SK-N-SH treated with all-trans-retinoic acid at 6 μM for 48 hours (cell line): ENCODE data around the gene SQSTM1.

ENCODE experiments used
- ATAC-seq: fragments of 200-7000 bp; cut with Tn5 transposase; 3 replicates; pipeline ENCODE4 v1.9.1; 2020; ENCODE audit warnings: mild to moderate bottlenecking, moderate library complexity
- BACH2 ChIP-seq: fragments of 250-450 bp; sonication (Bioruptor Pico); IDR thresholded peaks from 2 replicates; pipeline ENCODE4 v1.9.0; 2021; ENCODE audit warnings: mild to moderate bottlenecking, borderline replicate concordance
- CSDC2 ChIP-seq: fragments of 250-450 bp; sonication (Bioruptor Pico); IDR thresholded peaks from 2 replicates; pipeline ENCODE4 v1.5.0; 2020; ENCODE audit warnings: mild to moderate bottlenecking, moderate library complexity
- ESRRG ChIP-seq: fragments of 250-450 bp; sonication (Bioruptor Pico); IDR thresholded peaks from 2 replicates; pipeline ENCODE4 v1.6.1; 2021; ENCODE audit warnings: mild to moderate bottlenecking
- GLIS3 ChIP-seq: fragments of 250-450 bp; sonication (Bioruptor Pico); IDR thresholded peaks from 2 replicates; pipeline ENCODE4 v1.5.0; 2020; ENCODE audit warnings: mild to moderate bottlenecking, moderate library complexity
- ISL1 ChIP-seq: fragments of 250-450 bp; sonication (Bioruptor Pico); IDR thresholded peaks from 2 replicates; pipeline ENCODE4 v2.1.2; 2022; ENCODE audit warnings: mild to moderate bottlenecking, moderate library complexity
- OSR1 ChIP-seq: fragments of 250-450 bp; sonication (Bioruptor Pico); IDR thresholded peaks from 2 replicates; pipeline ENCODE4 v1.8.0; 2022; ENCODE audit warnings: moderate library complexity, mild to moderate bottlenecking, inconsistent platforms
- PPARA ChIP-seq: fragments of 250-450 bp; sonication (Bioruptor Pico); IDR thresholded peaks from 2 replicates; pipeline ENCODE4 v1.5.0; 2020; ENCODE audit warnings: mild to moderate bottlenecking, borderline replicate concordance
- RARB ChIP-seq: fragments of 250-450 bp; sonication (Bioruptor Pico); IDR thresholded peaks from 2 replicates; pipeline ENCODE4 v1.8.0; 2021; ENCODE audit warnings: mild to moderate bottlenecking, moderate library complexity
- SNAI2 ChIP-seq: fragments of 250-450 bp; sonication (Bioruptor Pico); IDR thresholded peaks from 2 replicates; pipeline ENCODE4 v1.5.0; 2020; ENCODE audit warnings: mild to moderate bottlenecking, moderate library complexity
- TCF4 ChIP-seq: fragments of 250-450 bp; sonication (Bioruptor Pico); IDR thresholded peaks from 2 replicates; pipeline ENCODE4 v1.8.0; 2021; ENCODE audit warnings: mild to moderate bottlenecking, moderate library complexity, borderline replicate concordance
- TOX ChIP-seq: fragments of 250-450 bp; sonication (Bioruptor Pico); IDR thresholded peaks from 2 replicates; pipeline ENCODE4 v1.8.0; 2021; ENCODE audit warnings: mild to moderate bottlenecking, moderate library complexity, borderline replicate concordance
- ZC3H10 ChIP-seq: fragments of 250-450 bp; sonication (Bioruptor Pico); IDR thresholded peaks from 2 replicates; pipeline ENCODE4 v1.5.1; 2021; ENCODE audit warnings: mild to moderate bottlenecking, moderate library complexity
- ZFP3 ChIP-seq: fragments of 250-450 bp; sonication (Bioruptor Pico); IDR thresholded peaks from 2 replicates; pipeline ENCODE4 v1.5.0; 2020; ENCODE audit warnings: mild to moderate bottlenecking, moderate library complexity
- ZFP30 ChIP-seq: fragments of 450-650 bp; formaldehyde crosslinking; IDR thresholded peaks from 2 replicates; pipeline ENCODE4 v1.5.0; 2022; ENCODE audit warnings: mild to moderate bottlenecking, moderate library complexity
- ZNF565 ChIP-seq: fragments of 450-650 bp; formaldehyde crosslinking; conservative IDR thresholded peaks from 2 replicates; pipeline ENCODE4 v1.5.0; 2020; ENCODE audit warnings: low read depth, mild to moderate bottlenecking, moderate library complexity
- ZNF70 ChIP-seq: fragments of 450-650 bp; formaldehyde crosslinking; IDR thresholded peaks from 2 replicates; pipeline ENCODE4 v1.5.0; 2020; ENCODE audit warnings: mild to moderate bottlenecking, moderate library complexity
- ZNF8 ChIP-seq: fragments of 450-650 bp; formaldehyde crosslinking; IDR thresholded peaks from 2 replicates; pipeline ENCODE4 v1.5.0; 2020; ENCODE audit warnings: mild to moderate bottlenecking, moderate library complexity
- TF ChIP-seq, protein P1 (sequence below): fragments of 250-450 bp; sonication (Bioruptor Pico); IDR thresholded peaks from 2 replicates; pipeline ENCODE4 v1.5.0; 2020; ENCODE audit warnings: mild to moderate bottlenecking, moderate library complexity
- TF ChIP-seq, protein P2 (sequence below): fragments of 250-450 bp; sonication (Bioruptor Pico); IDR thresholded peaks from 2 replicates; pipeline ENCODE4 v1.5.1; 2020; ENCODE audit warnings: low read depth, mild to moderate bottlenecking, moderate library complexity
- TF ChIP-seq, protein P3 (sequence below): fragments of 250-450 bp; sonication (Bioruptor Pico); IDR thresholded peaks from 2 replicates; pipeline ENCODE4 v1.5.1; 2021; ENCODE audit warnings: mild to moderate bottlenecking, moderate library complexity
- TF ChIP-seq, protein P4 (sequence below): fragments of 250-450 bp; sonication (Bioruptor Pico); IDR thresholded peaks from 2 replicates; pipeline ENCODE4 v1.8.0; 2020; ENCODE audit warnings: mild to moderate bottlenecking, moderate library complexity, borderline replicate concordance
- TF ChIP-seq, protein P5 (sequence below): fragments of 250-450 bp; sonication (Bioruptor Pico); IDR thresholded peaks from 2 replicates; pipeline ENCODE4 v1.8.0; 2021; ENCODE audit warnings: low read depth, mild to moderate bottlenecking, moderate library complexity, borderline replicate concordance

The SQSTM1 gene

DNA sequence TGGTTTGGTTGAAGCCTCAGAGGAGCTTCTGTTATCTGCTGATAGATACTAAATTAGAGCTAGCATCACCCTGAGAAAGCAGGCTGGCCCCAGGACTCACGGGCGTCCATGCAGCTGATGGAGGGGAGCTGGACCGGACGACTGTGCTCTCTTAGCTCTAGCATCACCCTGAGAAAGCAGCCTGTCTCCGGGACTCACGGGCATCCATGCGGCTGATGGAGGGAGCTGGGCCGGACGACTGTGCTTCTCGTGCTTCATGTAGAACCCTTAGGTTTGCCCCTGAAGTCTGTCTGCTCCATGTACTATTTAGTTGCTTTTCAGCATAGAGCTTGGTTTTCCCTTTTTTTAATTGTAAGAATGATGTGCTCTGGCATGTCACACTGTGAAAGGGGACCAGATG is 43.2 kb upstream of the SQSTM1 start:
- no peak for ATAC-seq
- TF ChIP-seq ZC3H10 (no peak), ZFP3 (CRISPR knock-in tag) (no peak), TOX (CRISPR knock-in tag) (no peak), BACH2 (CRISPR knock-in tag) (no peak), OSR1 (CRISPR knock-in tag) (no peak), ZNF565 (CRISPR knock-in tag) (no peak), ZNF8 (CRISPR knock-in tag) (no peak), ISL1 (CRISPR knock-in tag) (no peak)
- TF ChIP-seq, protein P1, sequence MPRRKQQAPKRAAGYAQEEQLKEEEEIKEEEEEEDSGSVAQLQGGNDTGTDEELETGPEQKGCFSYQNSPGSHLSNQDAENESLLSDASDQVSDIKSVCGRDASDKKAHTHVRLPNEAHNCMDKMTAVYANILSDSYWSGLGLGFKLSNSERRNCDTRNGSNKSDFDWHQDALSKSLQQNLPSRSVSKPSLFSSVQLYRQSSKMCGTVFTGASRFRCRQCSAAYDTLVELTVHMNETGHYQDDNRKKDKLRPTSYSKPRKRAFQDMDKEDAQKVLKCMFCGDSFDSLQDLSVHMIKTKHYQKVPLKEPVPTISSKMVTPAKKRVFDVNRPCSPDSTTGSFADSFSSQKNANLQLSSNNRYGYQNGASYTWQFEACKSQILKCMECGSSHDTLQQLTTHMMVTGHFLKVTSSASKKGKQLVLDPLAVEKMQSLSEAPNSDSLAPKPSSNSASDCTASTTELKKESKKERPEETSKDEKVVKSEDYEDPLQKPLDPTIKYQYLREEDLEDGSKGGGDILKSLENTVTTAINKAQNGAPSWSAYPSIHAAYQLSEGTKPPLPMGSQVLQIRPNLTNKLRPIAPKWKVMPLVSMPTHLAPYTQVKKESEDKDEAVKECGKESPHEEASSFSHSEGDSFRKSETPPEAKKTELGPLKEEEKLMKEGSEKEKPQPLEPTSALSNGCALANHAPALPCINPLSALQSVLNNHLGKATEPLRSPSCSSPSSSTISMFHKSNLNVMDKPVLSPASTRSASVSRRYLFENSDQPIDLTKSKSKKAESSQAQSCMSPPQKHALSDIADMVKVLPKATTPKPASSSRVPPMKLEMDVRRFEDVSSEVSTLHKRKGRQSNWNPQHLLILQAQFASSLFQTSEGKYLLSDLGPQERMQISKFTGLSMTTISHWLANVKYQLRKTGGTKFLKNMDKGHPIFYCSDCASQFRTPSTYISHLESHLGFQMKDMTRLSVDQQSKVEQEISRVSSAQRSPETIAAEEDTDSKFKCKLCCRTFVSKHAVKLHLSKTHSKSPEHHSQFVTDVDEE, result no peak
- TF ChIP-seq, all 23 proteins: peak for 0

DNA sequence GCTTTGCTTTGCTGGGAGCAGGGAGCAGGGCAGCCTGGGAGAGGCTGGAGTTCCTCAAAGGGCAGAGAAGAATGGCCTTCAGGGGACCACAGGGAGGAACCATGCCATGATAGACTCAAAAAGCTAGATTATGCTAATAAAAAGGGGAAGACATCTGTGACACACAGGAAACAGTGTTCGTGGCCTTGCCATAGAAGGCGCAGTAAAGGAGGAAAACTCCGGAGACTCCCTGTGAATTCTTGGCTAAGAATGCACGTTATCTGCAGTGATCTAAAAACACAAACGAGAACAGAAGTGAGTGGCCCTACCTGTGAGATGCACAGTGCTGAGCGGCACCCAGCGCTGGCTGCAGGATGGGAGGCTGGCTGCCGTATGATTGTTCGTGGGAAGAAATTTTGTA is 42.8 kb upstream of the SQSTM1 start:
- no peak for TF ChIP-seq PPARA (CRISPR knock-in tag)
- TF ChIP-seq OSR1 (CRISPR knock-in tag), result no peak
- TF ChIP-seq, protein P2, sequence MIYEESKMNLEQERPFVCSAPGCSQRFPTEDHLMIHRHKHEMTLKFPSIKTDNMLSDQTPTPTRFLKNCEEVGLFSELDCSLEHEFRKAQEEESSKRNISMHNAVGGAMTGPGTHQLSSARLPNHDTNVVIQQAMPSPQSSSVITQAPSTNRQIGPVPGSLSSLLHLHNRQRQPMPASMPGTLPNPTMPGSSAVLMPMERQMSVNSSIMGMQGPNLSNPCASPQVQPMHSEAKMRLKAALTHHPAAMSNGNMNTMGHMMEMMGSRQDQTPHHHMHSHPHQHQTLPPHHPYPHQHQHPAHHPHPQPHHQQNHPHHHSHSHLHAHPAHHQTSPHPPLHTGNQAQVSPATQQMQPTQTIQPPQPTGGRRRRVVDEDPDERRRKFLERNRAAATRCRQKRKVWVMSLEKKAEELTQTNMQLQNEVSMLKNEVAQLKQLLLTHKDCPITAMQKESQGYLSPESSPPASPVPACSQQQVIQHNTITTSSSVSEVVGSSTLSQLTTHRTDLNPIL (CRISPR knock-in tag), result no peak
- TF ChIP-seq, protein P3, sequence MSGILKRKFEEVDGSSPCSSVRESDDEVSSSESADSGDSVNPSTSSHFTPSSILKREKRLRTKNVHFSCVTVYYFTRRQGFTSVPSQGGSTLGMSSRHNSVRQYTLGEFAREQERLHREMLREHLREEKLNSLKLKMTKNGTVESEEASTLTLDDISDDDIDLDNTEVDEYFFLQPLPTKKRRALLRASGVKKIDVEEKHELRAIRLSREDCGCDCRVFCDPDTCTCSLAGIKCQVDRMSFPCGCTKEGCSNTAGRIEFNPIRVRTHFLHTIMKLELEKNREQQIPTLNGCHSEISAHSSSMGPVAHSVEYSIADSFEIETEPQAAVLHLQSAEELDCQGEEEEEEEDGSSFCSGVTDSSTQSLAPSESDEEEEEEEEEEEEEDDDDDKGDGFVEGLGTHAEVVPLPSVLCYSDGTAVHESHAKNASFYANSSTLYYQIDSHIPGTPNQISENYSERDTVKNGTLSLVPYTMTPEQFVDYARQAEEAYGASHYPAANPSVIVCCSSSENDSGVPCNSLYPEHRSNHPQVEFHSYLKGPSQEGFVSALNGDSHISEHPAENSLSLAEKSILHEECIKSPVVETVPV (CRISPR knock-in tag), result no peak
- TF ChIP-seq SNAI2 (CRISPR knock-in tag), result no peak
- TF ChIP-seq, protein P4, sequence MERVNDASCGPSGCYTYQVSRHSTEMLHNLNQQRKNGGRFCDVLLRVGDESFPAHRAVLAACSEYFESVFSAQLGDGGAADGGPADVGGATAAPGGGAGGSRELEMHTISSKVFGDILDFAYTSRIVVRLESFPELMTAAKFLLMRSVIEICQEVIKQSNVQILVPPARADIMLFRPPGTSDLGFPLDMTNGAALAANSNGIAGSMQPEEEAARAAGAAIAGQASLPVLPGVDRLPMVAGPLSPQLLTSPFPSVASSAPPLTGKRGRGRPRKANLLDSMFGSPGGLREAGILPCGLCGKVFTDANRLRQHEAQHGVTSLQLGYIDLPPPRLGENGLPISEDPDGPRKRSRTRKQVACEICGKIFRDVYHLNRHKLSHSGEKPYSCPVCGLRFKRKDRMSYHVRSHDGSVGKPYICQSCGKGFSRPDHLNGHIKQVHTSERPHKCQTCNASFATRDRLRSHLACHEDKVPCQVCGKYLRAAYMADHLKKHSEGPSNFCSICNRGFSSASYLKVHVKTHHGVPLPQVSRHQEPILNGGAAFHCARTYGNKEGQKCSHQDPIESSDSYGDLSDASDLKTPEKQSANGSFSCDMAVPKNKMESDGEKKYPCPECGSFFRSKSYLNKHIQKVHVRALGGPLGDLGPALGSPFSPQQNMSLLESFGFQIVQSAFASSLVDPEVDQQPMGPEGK (CRISPR knock-in tag), result no peak
- TF ChIP-seq, protein P5, sequence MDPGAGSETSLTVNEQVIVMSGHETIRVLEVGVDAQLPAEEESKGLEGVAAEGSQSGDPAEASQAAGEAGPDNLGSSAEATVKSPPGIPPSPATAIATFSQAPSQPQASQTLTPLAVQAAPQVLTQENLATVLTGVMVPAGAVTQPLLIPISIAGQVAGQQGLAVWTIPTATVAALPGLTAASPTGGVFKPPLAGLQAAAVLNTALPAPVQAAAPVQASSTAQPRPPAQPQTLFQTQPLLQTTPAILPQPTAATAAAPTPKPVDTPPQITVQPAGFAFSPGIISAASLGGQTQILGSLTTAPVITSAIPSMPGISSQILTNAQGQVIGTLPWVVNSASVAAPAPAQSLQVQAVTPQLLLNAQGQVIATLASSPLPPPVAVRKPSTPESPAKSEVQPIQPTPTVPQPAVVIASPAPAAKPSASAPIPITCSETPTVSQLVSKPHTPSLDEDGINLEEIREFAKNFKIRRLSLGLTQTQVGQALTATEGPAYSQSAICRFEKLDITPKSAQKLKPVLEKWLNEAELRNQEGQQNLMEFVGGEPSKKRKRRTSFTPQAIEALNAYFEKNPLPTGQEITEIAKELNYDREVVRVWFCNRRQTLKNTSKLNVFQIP, result no peak
- TF ChIP-seq TOX (CRISPR knock-in tag), result no peak
- TF ChIP-seq ZNF8 (CRISPR knock-in tag), result no peak
- TF ChIP-seq ZNF565 (CRISPR knock-in tag), result no peak
- no peak for TF ChIP-seq ESRRG
- no peak for TF ChIP-seq CSDC2 (CRISPR knock-in tag)
- no peak for TF ChIP-seq ZC3H10
- no peak for ATAC-seq

DNA sequence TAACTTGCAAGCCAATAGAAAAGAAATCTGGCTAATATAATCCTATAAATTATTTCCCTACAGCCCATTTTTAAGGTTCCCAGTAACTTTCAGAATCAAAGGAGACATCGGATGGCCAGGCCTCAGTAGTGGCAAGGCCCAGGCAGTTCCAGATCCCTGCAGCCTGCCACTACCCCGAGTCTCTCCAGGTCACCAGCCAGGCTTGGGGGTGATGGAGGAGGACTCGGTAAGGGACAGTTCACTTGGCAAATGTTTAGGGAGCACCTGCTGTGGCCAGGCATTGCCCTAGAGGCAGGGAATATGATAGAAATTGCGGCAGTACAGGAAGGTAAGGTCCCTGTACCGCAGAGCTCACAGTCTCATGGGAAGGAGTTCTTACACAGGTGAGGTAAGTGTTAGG is 42.1 kb upstream of the SQSTM1 start:
- no peak for ATAC-seq
- TF ChIP-seq TCF4 (CRISPR knock-in tag), result no peak
- no peak for TF ChIP-seq ESRRG
- no peak for TF ChIP-seq RARB (CRISPR knock-in tag)
- no peak for TF ChIP-seq ZNF8 (CRISPR knock-in tag)
- TF ChIP-seq GLIS3 (CRISPR knock-in tag), result no peak
- TF ChIP-seq, protein P4 (CRISPR knock-in tag), result no peak
- no peak for TF ChIP-seq PPARA (CRISPR knock-in tag)
- TF ChIP-seq ZNF70 (CRISPR knock-in tag), result no peak
- TF ChIP-seq, protein P2 (CRISPR knock-in tag), result no peak
- TF ChIP-seq, protein P3 (CRISPR knock-in tag), result no peak
- TF ChIP-seq BACH2 (CRISPR knock-in tag), result no peak
- TF ChIP-seq, protein P5, result no peak
- no peak for TF ChIP-seq ZNF565 (CRISPR knock-in tag)
- TF ChIP-seq ZFP30 (CRISPR knock-in tag), result no peak
